ENCODE results near the gene CASTOR1.

DNA sequence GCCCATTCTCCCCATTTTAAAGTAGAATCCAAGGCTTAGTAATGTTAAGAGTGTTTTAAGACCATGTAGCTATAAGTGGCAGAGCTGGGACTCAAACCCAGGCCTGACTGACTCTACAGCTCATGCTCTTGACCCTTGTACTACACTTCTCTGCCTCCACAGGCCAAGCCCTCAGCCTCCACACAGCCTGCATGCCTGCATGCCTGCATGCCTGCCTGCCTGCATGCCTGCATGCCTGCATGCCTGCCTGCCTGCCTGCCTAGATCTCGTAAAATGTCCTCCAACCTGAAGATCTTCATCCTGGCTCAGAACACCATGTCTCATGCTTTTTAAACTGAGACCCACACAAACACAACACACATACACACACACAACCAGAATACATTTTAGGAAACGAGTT lies 18.8 kb upstream of the CASTOR1 start:
- TF ChIP-seq, protein P1, sequence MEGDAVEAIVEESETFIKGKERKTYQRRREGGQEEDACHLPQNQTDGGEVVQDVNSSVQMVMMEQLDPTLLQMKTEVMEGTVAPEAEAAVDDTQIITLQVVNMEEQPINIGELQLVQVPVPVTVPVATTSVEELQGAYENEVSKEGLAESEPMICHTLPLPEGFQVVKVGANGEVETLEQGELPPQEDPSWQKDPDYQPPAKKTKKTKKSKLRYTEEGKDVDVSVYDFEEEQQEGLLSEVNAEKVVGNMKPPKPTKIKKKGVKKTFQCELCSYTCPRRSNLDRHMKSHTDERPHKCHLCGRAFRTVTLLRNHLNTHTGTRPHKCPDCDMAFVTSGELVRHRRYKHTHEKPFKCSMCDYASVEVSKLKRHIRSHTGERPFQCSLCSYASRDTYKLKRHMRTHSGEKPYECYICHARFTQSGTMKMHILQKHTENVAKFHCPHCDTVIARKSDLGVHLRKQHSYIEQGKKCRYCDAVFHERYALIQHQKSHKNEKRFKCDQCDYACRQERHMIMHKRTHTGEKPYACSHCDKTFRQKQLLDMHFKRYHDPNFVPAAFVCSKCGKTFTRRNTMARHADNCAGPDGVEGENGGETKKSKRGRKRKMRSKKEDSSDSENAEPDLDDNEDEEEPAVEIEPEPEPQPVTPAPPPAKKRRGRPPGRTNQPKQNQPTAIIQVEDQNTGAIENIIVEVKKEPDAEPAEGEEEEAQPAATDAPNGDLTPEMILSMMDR (IDR thresholded peaks at IDR 0.05), result no peak
- TF ChIP-seq POLR2A (IDR thresholded peaks at IDR 0.05) (no peak), POLR2AphosphoS5 (IDR thresholded peaks at IDR 0.05) (no peak)

All from sigmoid colon (tissue), 4 donors.